Measurements from ENCODE around the gene MEX3C.

The MEX3C gene

GRCh38 chr18:51211552-51211951 lies 14.1 kb upstream of the MEX3C start:
- Histone ChIP-seq H3K9me3 (ENCODE audit: control insufficient read depth in 1 of 2, low read length in 2 of 2) (no peaks in the 10 kb centered on the region), H3K27me3 (ENCODE audit: low read depth, low read length) (no peaks in the 10 kb centered on the region), H3K4me1 (ENCODE audit: control insufficient read depth in 1 of 2, insufficient read depth in 2 of 2, low read length in 2 of 2) (no peaks in the 10 kb centered on the region), H3K4me3 (ENCODE audit: low read depth in 1 of 2, low read length in 2 of 2) (no peak overlapping the region), H3K27ac (ENCODE audit: low read length) (no peak overlapping the region), H3K36me3 (ENCODE audit: control insufficient read depth in 1 of 2, insufficient read depth in 2 of 2, low read length in 2 of 2) (no peaks in the 10 kb centered on the region)

GRCh38 chr18:51196811-51197660 lies 445 bp downstream of the MEX3C start:
- no peaks in the 10 kb centered on the region for H3K36me3 ChIP-seq (ENCODE audit: control insufficient read depth in 1 of 2, insufficient read depth in 2 of 2, low read length in 2 of 2)
- H3K27me3 ChIP-seq (ENCODE audit: low read depth, low read length): no peaks in the 10 kb centered on the region
- H3K4me3 ChIP-seq (ENCODE audit: low read depth in 1 of 2, low read length in 2 of 2): peak overlapping the region; percentile 90 to 92

DNA sequence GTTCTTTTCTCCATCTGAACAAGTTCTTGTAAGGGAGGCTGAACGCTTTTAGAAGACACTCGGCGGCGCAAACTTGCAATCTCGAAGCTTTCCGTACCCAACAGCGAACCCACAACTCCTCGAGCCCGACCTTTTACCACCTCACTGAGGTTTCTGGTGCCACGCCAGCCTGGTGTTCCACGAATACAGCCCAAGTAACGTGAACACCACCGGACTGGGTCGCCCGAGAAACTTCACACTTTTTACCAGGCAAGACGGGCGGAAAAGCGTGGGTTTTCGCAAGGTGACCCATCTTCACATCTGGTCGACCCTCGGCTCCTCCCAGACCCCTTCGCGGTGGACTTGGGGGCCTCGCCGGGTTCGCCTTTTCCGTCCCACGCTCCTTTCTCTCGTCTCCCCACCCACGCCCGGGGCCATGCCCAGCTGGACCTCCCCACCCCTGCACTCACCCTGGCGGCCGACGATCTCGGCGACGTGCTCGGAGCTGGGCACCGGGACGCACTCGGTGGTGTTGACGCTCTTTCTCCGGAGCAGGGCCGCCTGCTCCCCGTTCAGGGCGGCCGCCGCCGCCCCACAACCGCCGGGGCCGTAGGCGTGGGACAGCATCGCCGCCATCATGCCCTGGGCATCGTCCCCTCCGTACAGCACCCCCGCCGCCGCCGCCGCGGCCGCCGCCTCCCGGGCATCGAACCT lies 1.2 kb downstream of the MEX3C start:
- H3K4me1 ChIP-seq (ENCODE audit: control insufficient read depth in 1 of 2, insufficient read depth in 2 of 2, low read length in 2 of 2): peaks cover 15 to 28% of the 10 kb centered on the region in 2 donors
- H3K9me3 ChIP-seq (ENCODE audit: control insufficient read depth in 1 of 2, low read length in 2 of 2): no peaks in the 10 kb centered on the region
- H3K4me3 ChIP-seq (ENCODE audit: low read depth in 1 of 2, low read length in 2 of 2): peak overlapping the region; percentile 90 to 92
- H3K36me3 ChIP-seq (ENCODE audit: control insufficient read depth in 1 of 2, insufficient read depth in 2 of 2, low read length in 2 of 2): no peaks in the 10 kb centered on the region
- H3K27ac ChIP-seq (ENCODE audit: low read length): peak overlapping the region; percentile 89
- H3K27me3 ChIP-seq (ENCODE audit: low read depth, low read length): no peaks in the 10 kb centered on the region

More at GRCh38 chr18:51196811-51197660, 445 bp downstream of the MEX3C start:
- Histone ChIP-seq H3K4me1 (ENCODE audit: control insufficient read depth in 1 of 2, insufficient read depth in 2 of 2, low read length in 2 of 2) (peaks cover 15 to 27% of the 10 kb centered on the region in 2 donors), H3K9me3 (ENCODE audit: control insufficient read depth in 1 of 2, low read length in 2 of 2) (no peaks in the 10 kb centered on the region), H3K27ac (ENCODE audit: low read length) (peak overlapping the region; percentile 89)

DNA sequence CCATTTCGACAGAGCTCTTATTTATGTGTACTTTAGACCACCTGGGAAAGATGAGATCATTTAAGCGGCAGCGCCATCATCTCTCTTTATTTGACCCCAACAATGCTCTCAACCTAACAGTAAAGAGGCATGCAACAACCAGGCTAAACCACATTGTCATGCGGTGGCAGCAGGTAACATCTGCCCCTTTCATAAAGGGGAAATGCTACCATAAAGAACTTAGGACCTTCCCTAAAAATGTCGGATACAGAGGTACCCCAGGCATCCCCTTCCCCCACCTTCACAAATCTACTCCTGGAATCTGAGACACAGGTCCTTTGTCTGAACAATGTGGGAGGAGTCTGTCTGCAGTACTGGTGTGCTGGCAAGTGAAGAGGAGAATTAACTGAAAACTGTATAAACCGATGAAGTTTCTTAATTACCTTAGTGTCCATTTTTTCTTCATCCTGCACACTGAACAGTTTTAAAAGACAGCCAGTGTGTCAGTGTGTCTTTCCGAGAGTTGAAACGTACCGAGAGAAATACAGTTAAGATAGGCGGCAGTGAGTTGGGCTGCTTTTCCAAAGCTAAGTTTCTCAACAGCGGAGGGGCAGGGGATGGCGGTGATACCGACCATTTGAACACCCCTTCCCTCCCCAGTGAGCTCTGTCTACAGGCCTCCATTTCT lies 1.9 kb downstream of the MEX3C start:
- H3K4me1 ChIP-seq (ENCODE audit: control insufficient read depth in 1 of 2, insufficient read depth in 2 of 2, low read length in 2 of 2): peaks cover 15 to 35% of the 10 kb centered on the region in 2 donors
- no peaks in the 10 kb centered on the region for H3K9me3 ChIP-seq (ENCODE audit: control insufficient read depth in 1 of 2, low read length in 2 of 2)
- no peaks in the 10 kb centered on the region for H3K36me3 ChIP-seq (ENCODE audit: control insufficient read depth in 1 of 2, insufficient read depth in 2 of 2, low read length in 2 of 2)
- peak overlapping the region; percentile 89 for H3K27ac ChIP-seq (ENCODE audit: low read length)
- H3K27me3 ChIP-seq (ENCODE audit: low read depth, low read length): no peaks in the 10 kb centered on the region
- peak overlapping the region; percentile 90 to 92 for H3K4me3 ChIP-seq (ENCODE audit: low read depth in 1 of 2, low read length in 2 of 2)

DNA sequence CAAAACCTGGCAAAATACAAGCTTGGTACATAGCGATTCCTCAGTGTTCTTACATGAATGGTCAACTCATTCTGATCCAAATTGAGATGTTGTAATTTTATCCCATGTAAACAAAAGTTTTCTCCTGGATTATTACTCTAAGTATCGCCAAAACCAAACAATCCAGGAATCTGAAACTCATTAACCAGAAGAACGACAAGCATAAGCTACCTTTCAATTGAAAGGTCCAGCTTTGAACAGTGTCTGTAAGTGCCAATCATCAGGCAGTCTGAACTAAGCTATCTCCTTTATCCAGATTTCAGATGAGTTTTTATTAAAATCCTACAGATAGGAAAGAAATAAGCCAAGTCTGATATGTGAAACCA lies 2.4 kb downstream of the MEX3C start:
- peaks cover 15 to 40% of the 10 kb centered on the region in 2 donors for H3K4me1 ChIP-seq (ENCODE audit: control insufficient read depth in 1 of 2, insufficient read depth in 2 of 2, low read length in 2 of 2)
- peak overlapping the region; percentile 89 for H3K27ac ChIP-seq (ENCODE audit: low read length)
- no peaks in the 10 kb centered on the region for H3K27me3 ChIP-seq (ENCODE audit: low read depth, low read length)
- H3K36me3 ChIP-seq (ENCODE audit: control insufficient read depth in 1 of 2, insufficient read depth in 2 of 2, low read length in 2 of 2): no peaks in the 10 kb centered on the region
- peak overlapping the region; percentile 90 to 92 for H3K4me3 ChIP-seq (ENCODE audit: low read depth in 1 of 2, low read length in 2 of 2)
- H3K9me3 ChIP-seq (ENCODE audit: control insufficient read depth in 1 of 2, low read length in 2 of 2): no peaks in the 10 kb centered on the region

DNA sequence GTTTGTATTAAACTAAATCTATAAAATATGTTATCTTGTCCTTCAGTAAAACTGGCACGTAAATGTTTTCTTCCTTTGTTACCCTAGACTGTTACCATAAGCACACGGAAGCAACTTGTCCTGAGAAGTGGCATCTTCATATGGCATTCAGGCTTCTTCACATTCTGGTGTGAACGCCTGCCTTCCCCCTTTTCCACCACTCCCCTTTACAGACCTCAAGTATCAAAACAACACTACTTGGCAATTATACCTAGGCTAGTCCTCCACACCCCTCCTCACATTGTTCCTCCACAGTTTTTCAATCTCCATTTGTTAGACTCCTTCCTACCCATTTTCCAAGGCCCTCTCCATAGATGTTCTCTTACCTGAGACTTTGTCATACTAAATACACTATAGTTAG lies 2.9 kb downstream of the MEX3C start:
- Histone ChIP-seq H3K4me3 (ENCODE audit: low read depth in 1 of 2, low read length in 2 of 2) (peak overlapping the region; percentile 90 to 92), H3K27ac (ENCODE audit: low read length) (peak overlapping the region; percentile 89)

GRCh38 chr18:51193621-51194287 lies 3.7 kb downstream of the MEX3C start:
- H3K27ac ChIP-seq (ENCODE audit: low read length): peak overlapping the region; percentile 52
- H3K36me3 ChIP-seq (ENCODE audit: control insufficient read depth in 1 of 2, insufficient read depth in 2 of 2, low read length in 2 of 2): no peaks in the 10 kb centered on the region
- no peaks in the 10 kb centered on the region for H3K9me3 ChIP-seq (ENCODE audit: control insufficient read depth in 1 of 2, low read length in 2 of 2)
- no peaks in the 10 kb centered on the region for H3K27me3 ChIP-seq (ENCODE audit: low read depth, low read length)
- peaks cover 15 to 43% of the 10 kb centered on the region in 2 donors for H3K4me1 ChIP-seq (ENCODE audit: control insufficient read depth in 1 of 2, insufficient read depth in 2 of 2, low read length in 2 of 2)
- H3K4me3 ChIP-seq (ENCODE audit: low read depth in 1 of 2, low read length in 2 of 2): peak overlapping the region in 1 of 2 donors; percentile 90

More for the DNA sequence above, 2.9 kb downstream of the MEX3C start:
- no peaks in the 10 kb centered on the region for H3K27me3 ChIP-seq (ENCODE audit: low read depth, low read length)
- no peaks in the 10 kb centered on the region for H3K9me3 ChIP-seq (ENCODE audit: control insufficient read depth in 1 of 2, low read length in 2 of 2)
- H3K36me3 ChIP-seq (ENCODE audit: control insufficient read depth in 1 of 2, insufficient read depth in 2 of 2, low read length in 2 of 2): no peaks in the 10 kb centered on the region
- peaks cover 15 to 43% of the 10 kb centered on the region in 2 donors for H3K4me1 ChIP-seq (ENCODE audit: control insufficient read depth in 1 of 2, insufficient read depth in 2 of 2, low read length in 2 of 2)

DNA sequence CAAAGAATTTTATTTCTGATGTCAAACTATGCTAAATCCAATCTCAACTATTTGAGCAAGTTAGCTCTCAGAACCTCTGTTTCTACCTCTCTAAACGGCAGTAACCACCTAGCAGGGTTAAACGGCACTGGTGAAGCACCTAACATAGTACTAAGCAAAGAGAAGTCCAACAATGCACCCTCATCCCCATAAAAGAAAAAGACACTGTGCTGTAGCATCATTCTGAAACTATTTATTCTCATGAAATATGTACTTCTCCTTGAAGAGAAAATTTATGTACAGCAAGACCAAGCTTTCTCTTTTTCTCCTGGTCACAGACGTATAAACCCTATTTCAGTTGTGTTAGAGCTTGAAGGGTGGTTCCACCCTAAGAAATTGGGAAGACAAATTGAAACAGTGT lies 4.8 kb downstream of the MEX3C start:
- Histone ChIP-seq H3K27me3 (ENCODE audit: low read depth, low read length) (no peaks in the 10 kb centered on the region), H3K4me3 (ENCODE audit: low read depth in 1 of 2, low read length in 2 of 2) (no peak overlapping the region), H3K36me3 (ENCODE audit: control insufficient read depth in 1 of 2, insufficient read depth in 2 of 2, low read length in 2 of 2) (no peaks in the 10 kb centered on the region), H3K27ac (ENCODE audit: low read length) (peak overlapping the region; percentile 3), H3K4me1 (ENCODE audit: control insufficient read depth in 1 of 2, insufficient read depth in 2 of 2, low read length in 2 of 2) (peaks cover 15 to 43% of the 10 kb centered on the region in 2 donors), H3K9me3 (ENCODE audit: control insufficient read depth in 1 of 2, low read length in 2 of 2) (no peaks in the 10 kb centered on the region)

- H3K4me3 ChIP-seq (ENCODE audit: low read depth in 1 of 2, low read length in 2 of 2): no peak overlapping the region
- H3K27me3 ChIP-seq (ENCODE audit: low read depth, low read length): no peaks in the 10 kb centered on the region
Measured at GRCh38 chr18:51192026-51192425, 5.5 kb downstream of the MEX3C start.

GRCh38 chr18:51191128-51191717 lies 6.3 kb downstream of the MEX3C start:
- H3K36me3 ChIP-seq (ENCODE audit: control insufficient read depth in 1 of 2, insufficient read depth in 2 of 2, low read length in 2 of 2): peaks cover 0 to under 1% of the 10 kb centered on the region in 2 donors
- no peaks in the 10 kb centered on the region for H3K9me3 ChIP-seq (ENCODE audit: control insufficient read depth in 1 of 2, low read length in 2 of 2)
- no peaks in the 10 kb centered on the region for H3K27me3 ChIP-seq (ENCODE audit: low read depth, low read length)
- H3K27ac ChIP-seq (ENCODE audit: low read length): no peak overlapping the region
- peaks cover 15 to 50% of the 10 kb centered on the region in 2 donors for H3K4me1 ChIP-seq (ENCODE audit: control insufficient read depth in 1 of 2, insufficient read depth in 2 of 2, low read length in 2 of 2)
- H3K4me3 ChIP-seq (ENCODE audit: low read depth in 1 of 2, low read length in 2 of 2): no peak overlapping the region

More at GRCh38 chr18:51192026-51192425, 5.5 kb downstream of the MEX3C start:
- H3K27ac ChIP-seq (ENCODE audit: low read length): no peak overlapping the region
- no peaks in the 10 kb centered on the region for H3K9me3 ChIP-seq (ENCODE audit: control insufficient read depth in 1 of 2, low read length in 2 of 2)
- H3K4me1 ChIP-seq (ENCODE audit: control insufficient read depth in 1 of 2, insufficient read depth in 2 of 2, low read length in 2 of 2): peaks cover 15 to 43% of the 10 kb centered on the region in 2 donors
- no peaks in the 10 kb centered on the region for H3K36me3 ChIP-seq (ENCODE audit: control insufficient read depth in 1 of 2, insufficient read depth in 2 of 2, low read length in 2 of 2)

Measured in muscle layer of duodenum (tissue), 2 donors.